Naive thymus-derived CD4-positive, alpha-beta T cell (primary cell): Measurements from ENCODE around the gene PLPP4. TPM values are rescaled to one million over a fixed set of nuclear protein-coding genes. Genes with fewer than 3 reads are reported as not detected.

Experiments
- ATAC-seq: fragments of 150-1000 bp; cut with Tn5 transposase; 2 replicates; pipeline ENCODE4 v1.10.0; 2021; ENCODE audit warnings: mild to moderate bottlenecking, moderate library complexity
- CTCF ChIA-PET: fragments of 350-600 bp; sonication (Branson Sonifier 250); formaldehyde crosslinking; loops from one replicate; lab custom pipeline; 2021; ENCODE audit warnings: antibody characterized with exemption; lab: Charles Lee
- POLR2A ChIA-PET: fragments of 350-600 bp; sonication (Branson Sonifier 250); formaldehyde crosslinking; loops from one replicate; lab custom pipeline; 2021; ENCODE audit warnings: antibody characterized with exemption, inconsistent platforms; lab: Charles Lee
- DNase-seq, 9 donors: peaks; one replicate each; pipeline versions ENCODE4 v3.0.0 to v3.0.0-alpha.2; 2020 to 2022; ENCODE audit warnings: mixed read lengths in 1 of 9
- H3K27ac ChIP-seq: one replicate; pipeline ENCODE4 v1.7.0; 2013; ENCODE audit warnings: mild to moderate bottlenecking, low read depth, low read length, moderate library complexity
- H3K27me3 ChIP-seq, 2 donors: one replicate each; pipeline ENCODE4 v1.7.0; 2013; ENCODE audit warnings: low read length in 2 of 2, mild to moderate bottlenecking in 2 of 2, moderate library complexity in 2 of 2; ENCODE audit not compliant: control insufficient read depth in 2 of 2, insufficient read depth in 2 of 2
- H3K36me3 ChIP-seq, 3 experiments: 1 replicate in 2 of 3; 2 replicates in 1 of 3; pipeline ENCODE4 v1.7.0; 2013; ENCODE audit warnings: low read length in 3 of 3, mild to moderate bottlenecking in 3 of 3, moderate library complexity in 1 of 3; ENCODE audit not compliant: insufficient read depth in 3 of 3, control insufficient read depth in 2 of 3
- H3K4me1 ChIP-seq, 2 donors: one replicate each; pipeline ENCODE4 v1.7.0; 2013; ENCODE audit warnings: low read length in 2 of 2, mild to moderate bottlenecking in 2 of 2, moderate library complexity in 1 of 2; ENCODE audit not compliant: control insufficient read depth in 2 of 2, insufficient read depth in 2 of 2
- H3K4me3 ChIP-seq: 2 replicates; pipeline ENCODE4 v1.7.0; 2013; ENCODE audit warnings: mild to moderate bottlenecking, low read length
- H3K9me3 ChIP-seq, 3 experiments: 1 replicate in 2 of 3; 2 replicates in 1 of 3; pipeline ENCODE4 v1.7.0; 2013; ENCODE audit warnings: low read length in 3 of 3; ENCODE audit not compliant: control insufficient read depth in 2 of 3
- H3K27ac Mint-ChIP-seq, 9 donors: one replicate each; pipeline ENCODE4 v1.8.0; 2020 to 2022; ENCODE audit warnings: mixed read lengths in 9 of 9, mild to moderate bottlenecking in 8 of 9, moderate library complexity in 5 of 9, inconsistent platforms in 2 of 9
- H3K27me3 Mint-ChIP-seq, 5 donors: one replicate each; pipeline ENCODE4 v1.8.0; 2021 to 2022; ENCODE audit warnings: mixed read lengths in 5 of 5, mild to moderate bottlenecking in 1 of 5
- H3K36me3 Mint-ChIP-seq, 5 donors: one replicate each; pipeline ENCODE4 v1.8.0; 2020 to 2022; ENCODE audit warnings: mixed read lengths in 5 of 5, mild to moderate bottlenecking in 3 of 5, inconsistent platforms in 1 of 5
- H3K4me1 Mint-ChIP-seq, 7 donors: one replicate each; pipeline ENCODE4 v1.8.0; 2020 to 2022; ENCODE audit warnings: mixed read lengths in 7 of 7, mild to moderate bottlenecking in 3 of 7, inconsistent platforms in 1 of 7
- H3K4me3 Mint-ChIP-seq, 10 donors: one replicate each; pipeline ENCODE4 v1.8.0; 2020 to 2022; ENCODE audit warnings: mild to moderate bottlenecking in 10 of 10, mixed read lengths in 10 of 10, moderate library complexity in 6 of 10, inconsistent platforms in 2 of 10
- H3K9me3 Mint-ChIP-seq, 11 donors: one replicate each; pipeline ENCODE4 v1.8.0; 2020 to 2022; ENCODE audit warnings: mixed read lengths in 11 of 11, mild to moderate bottlenecking in 4 of 11, inconsistent platforms in 1 of 11, moderate library complexity in 1 of 11
- intact Hi-C, 2 donors: fragments of 100-400 bp; cut with micrococcal nuclease; formaldehyde crosslinking; loops; one replicate each; pipeline ENCODE4 v1.15.1; 2023
- polyA plus RNA-seq, 2 donors: library from polyadenylated mRNA; unstranded; fragments of 300-500 nt; fragmentation: Illumina TruSeq; gene quantifications; one replicate each; pipeline ENCODE4 v1.2.3, GENCODE V29; 2021
- total RNA-seq, 6 experiments: library from RNA in 5 of 6; stranded (reverse) in 5 of 6; gene quantifications; 1 replicate in 5 of 6; 2 replicates in 1 of 6; pipeline ENCODE4 v1.2.3 and lab custom pipeline; 2021 to 2026

Gene PLPP4
- total RNA-seq (not detected), polyA plus RNA-seq (not detected), total RNA-seq (lab: John Stamatoyannopoulos, UW) (not detected)

GRCh38 chr10:120456626-120457430 is at the start of gene PLPP4:
Gene PLPP4 (plus strand): TSS chr10:120457227. CDS start chr10:120457306, 79 bp downstream.
- Mint-ChIP-seq H3K36me3 (peaks cover 0 to 4% (median 0%) of the 10 kb centered on the region in 5 donors), H3K4me3 (peak within 1 kb of the TSS in 4 of 10 donors; percentile 16 to 66 (median 54)), H3K27me3 (peaks cover 37 to 51% (median 47%) of the 10 kb centered on the region in 5 donors), H3K4me1 (peaks cover 0 to 12% (median 3%) of the 10 kb centered on the region in 7 donors), H3K27ac (no peak within 1 kb of the TSS), H3K9me3 (peaks cover 0 to 9% (median 0%) of the 10 kb centered on the region in 11 donors)
- Histone ChIP-seq H3K4me3 (no peak within 1 kb of the TSS), H3K27me3 (no peaks in the 10 kb centered on the region), H3K4me1 (no peaks in the 10 kb centered on the region), H3K9me3 (no peaks in the 10 kb centered on the region), H3K36me3 (no peaks in the 10 kb centered on the region), H3K27ac (no peak within 1 kb of the TSS)
- DNase-seq, result no peak
- ATAC-seq, result peak; percentile 21
- intact Hi-C loops, result no loop called here
- ChIA-PET CTCF (no interaction called here), POLR2A (no interaction called here)

DNA sequence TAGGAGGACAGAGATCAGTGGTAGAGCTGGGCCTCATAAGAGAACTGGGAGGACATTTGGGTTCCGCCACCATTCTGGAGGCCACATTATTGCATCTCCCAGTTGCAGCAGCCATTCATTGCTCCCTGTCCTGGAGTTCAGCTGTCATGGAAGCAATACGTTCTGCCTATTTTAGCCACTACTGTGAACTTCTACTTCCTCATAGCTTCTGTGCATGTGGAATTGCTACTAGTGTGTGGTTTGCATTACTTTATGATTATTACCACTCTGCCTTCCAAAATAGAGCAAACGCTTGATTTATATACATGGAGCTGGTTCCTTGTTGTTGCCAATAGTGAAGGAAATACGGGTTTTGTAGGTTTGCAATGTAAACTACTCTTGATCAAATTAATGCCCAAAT is 47.2 kb upstream of the PLPP4 start:
- ATAC-seq, result no peak
- POLR2A ChIA-PET, result no interaction called here
- Mint-ChIP-seq H3K36me3 (peaks cover 0 to 5% (median 0%) of the 10 kb centered on the region in 5 donors), H3K9me3 (peaks cover 0 to 5% (median 4%) of the 10 kb centered on the region in 11 donors), H3K4me3 (no peak overlapping the region), H3K27ac (no peak overlapping the region), H3K4me1 (no peaks in the 10 kb centered on the region), H3K27me3 (peaks cover 0 to 22% (median 15%) of the 10 kb centered on the region in 5 donors)
- CTCF ChIA-PET, result no interaction called here
- intact Hi-C loops, result no loop called here
- Histone ChIP-seq H3K9me3 (no peaks in the 10 kb centered on the region), H3K36me3 (no peaks in the 10 kb centered on the region), H3K4me1 (no peaks in the 10 kb centered on the region), H3K27me3 (no peaks in the 10 kb centered on the region), H3K27ac (no peak overlapping the region), H3K4me3 (no peak overlapping the region)
- DNase-seq, result no peak

DNA sequence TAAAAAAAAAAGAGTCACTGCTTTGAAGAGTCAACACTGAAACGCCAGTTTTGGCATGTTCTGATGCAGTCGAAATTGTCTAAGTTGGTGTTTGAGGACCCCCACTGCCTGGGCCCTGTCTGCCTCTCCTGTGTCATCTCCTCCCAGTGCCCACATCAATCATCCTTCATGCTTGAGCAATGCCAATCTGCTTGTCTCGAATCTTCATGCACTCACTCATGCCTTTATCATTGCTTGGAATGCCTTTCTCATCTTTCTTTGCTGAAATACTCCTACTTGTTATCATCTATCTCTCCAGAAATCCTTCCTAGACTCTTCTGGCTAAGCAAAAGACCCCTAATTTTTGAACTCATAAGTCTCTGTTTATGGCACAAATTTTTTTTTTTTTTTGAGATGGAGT is 42.1 kb upstream of the PLPP4 start:
- H3K4me1 Mint-ChIP-seq, result no peaks in the 10 kb centered on the region
- CTCF ChIA-PET, result no interaction called here
- POLR2A ChIA-PET, result no interaction called here
- no peaks in the 10 kb centered on the region for H3K36me3 ChIP-seq
- no peaks in the 10 kb centered on the region for H3K9me3 ChIP-seq
- no peak overlapping the region for H3K4me3 Mint-ChIP-seq
- DNase-seq, result no peak
- intact Hi-C loops, result no loop called here
- no peaks in the 10 kb centered on the region for H3K27me3 ChIP-seq
- no peak overlapping the region for H3K4me3 ChIP-seq
- peaks cover 0 to 5% (median 0%) of the 10 kb centered on the region in 5 donors for H3K36me3 Mint-ChIP-seq
- H3K9me3 Mint-ChIP-seq, result peaks cover 0 to 8% (median 4%) of the 10 kb centered on the region in 11 donors
- peaks cover 0 to 19% (median 10%) of the 10 kb centered on the region in 5 donors for H3K27me3 Mint-ChIP-seq
- H3K27ac Mint-ChIP-seq, result no peak overlapping the region
- no peaks in the 10 kb centered on the region for H3K4me1 ChIP-seq
- no peak for ATAC-seq
- H3K27ac ChIP-seq, result no peak overlapping the region

GRCh38 chr10:120415709-120416330 is 41.2 kb upstream of the PLPP4 start:
- H3K4me3 Mint-ChIP-seq, result no peak overlapping the region
- peaks cover 0 to 7% (median 4%) of the 10 kb centered on the region in 11 donors for H3K9me3 Mint-ChIP-seq
- ATAC-seq (no peak), DNase-seq (no peak)
- Histone ChIP-seq H3K27me3 (no peaks in the 10 kb centered on the region), H3K9me3 (no peaks in the 10 kb centered on the region), H3K36me3 (no peaks in the 10 kb centered on the region), H3K4me3 (no peak overlapping the region), H3K27ac (no peak overlapping the region), H3K4me1 (no peaks in the 10 kb centered on the region)
- ChIA-PET POLR2A (no interaction called here), CTCF (no interaction called here)
- H3K27me3 Mint-ChIP-seq, result peaks cover 0 to 16% (median 5%) of the 10 kb centered on the region in 5 donors
- H3K27ac Mint-ChIP-seq, result no peak overlapping the region
- intact Hi-C loops, result no loop called here
- peaks cover 0 to 3% (median 0%) of the 10 kb centered on the region in 5 donors for H3K36me3 Mint-ChIP-seq
- no peaks in the 10 kb centered on the region for H3K4me1 Mint-ChIP-seq

DNA sequence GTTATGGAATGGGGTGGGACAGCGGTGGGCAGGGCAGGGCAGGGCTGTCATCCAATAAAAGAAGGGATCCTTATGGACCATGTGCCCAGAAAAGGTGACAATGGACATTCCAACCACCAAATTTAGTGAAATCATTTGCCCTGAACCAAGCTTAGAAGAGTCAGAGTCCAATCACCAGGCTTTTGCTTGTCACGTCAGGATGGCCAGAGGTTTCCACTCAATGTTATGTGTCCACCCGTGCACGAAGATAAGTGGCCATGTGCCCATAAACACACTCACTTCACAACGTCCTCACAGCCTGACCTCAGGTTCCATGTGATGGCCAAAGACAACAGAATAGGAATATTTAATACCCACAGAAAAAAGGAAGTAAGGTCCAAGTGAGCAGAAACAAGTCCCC is 36.6 kb upstream of the PLPP4 start:
- Mint-ChIP-seq H3K4me3 (no peak overlapping the region), H3K27ac (no peak overlapping the region), H3K9me3 (peaks cover 0 to 3% (median 0%) of the 10 kb centered on the region in 11 donors), H3K27me3 (peaks cover 0 to 11% (median 3%) of the 10 kb centered on the region in 5 donors), H3K36me3 (no peaks in the 10 kb centered on the region), H3K4me1 (no peaks in the 10 kb centered on the region)
- H3K9me3 ChIP-seq, result no peaks in the 10 kb centered on the region
- H3K27ac ChIP-seq, result no peak overlapping the region
- no peaks in the 10 kb centered on the region for H3K27me3 ChIP-seq
- no peaks in the 10 kb centered on the region for H3K36me3 ChIP-seq
- POLR2A ChIA-PET, result no interaction called here
- no peaks in the 10 kb centered on the region for H3K4me1 ChIP-seq
- intact Hi-C loops, result no loop called here
- no peak overlapping the region for H3K4me3 ChIP-seq
- no peak for DNase-seq
- CTCF ChIA-PET, result interaction anchor here (0.7 kb wide), 1 partner anchor 733 kb away, joined by 3 read pairs; no protein-coding TSS in a partner anchor
- ATAC-seq, result no peak

DNA sequence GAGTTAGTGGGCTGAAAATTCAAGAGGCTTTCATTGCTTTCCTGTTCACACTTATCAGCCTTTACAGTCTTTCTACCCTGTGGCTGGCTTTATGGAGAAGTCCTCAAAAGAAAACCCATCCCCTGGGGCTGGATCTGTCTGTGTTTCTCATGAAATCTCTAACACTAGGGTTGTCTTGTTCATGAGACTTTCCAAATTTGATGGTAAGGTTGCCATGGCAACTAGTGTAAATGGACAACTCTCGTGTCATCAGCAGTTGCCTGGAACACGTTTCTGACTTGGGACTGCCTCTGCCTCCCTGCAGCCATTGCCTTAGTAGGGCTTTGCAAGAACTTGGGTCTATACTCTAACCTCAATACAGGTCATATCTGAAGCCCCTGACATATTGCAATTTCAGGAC is 35.8 kb upstream of the PLPP4 start:
- Mint-ChIP-seq H3K27me3 (peaks cover 0 to 20% (median 3%) of the 10 kb centered on the region in 5 donors), H3K27ac (no peak overlapping the region), H3K4me1 (no peaks in the 10 kb centered on the region), H3K36me3 (no peaks in the 10 kb centered on the region), H3K4me3 (no peak overlapping the region), H3K9me3 (peaks cover 0 to 3% (median 0%) of the 10 kb centered on the region in 11 donors)
- Histone ChIP-seq H3K4me3 (no peak overlapping the region), H3K27ac (no peak overlapping the region), H3K27me3 (no peaks in the 10 kb centered on the region), H3K9me3 (no peaks in the 10 kb centered on the region), H3K4me1 (no peaks in the 10 kb centered on the region), H3K36me3 (no peaks in the 10 kb centered on the region)
- DNase-seq, result no peak
- intact Hi-C loops, result no loop called here
- POLR2A ChIA-PET, result no interaction called here
- CTCF ChIA-PET, result no interaction called here
- ATAC-seq, result no peak
